HepG2 (cell line): ENCODE data around the gene PRIMPOL. TPM values are rescaled to one million over a fixed set of nuclear protein-coding genes. Genes with fewer than 3 reads are reported as not detected.
A peak's percentile ranks its signal among the peaks of the same experiment; 100 is the strongest.

Source experiments
- ATAC-seq: fragments of 200-7000 bp; cut with Tn5 transposase; 3 replicates; pipeline ENCODE4 v1.9.1; 2020; ENCODE audit warnings: mild to moderate bottlenecking, moderate library complexity
- BruUV-seq: library from RNA; stranded (reverse); fragments of 400-500 nt; replicated peaks from 2 replicates; lab custom pipeline; 2021; lab: Mats Ljungman, UMichigan
- CTCF ChIA-PET: fragments of 300-600 bp; formaldehyde crosslinking; extraction: SDS; loops from one replicate; lab custom pipeline; 2021; ENCODE audit warnings: low total read pairs, inconsistent platforms, low intra/inter-chr PET ratio; lab: Yijun Ruan, JAX
- POLR2A ChIA-PET: fragments of 350-600 bp; sonication (Branson Sonifier 250); formaldehyde crosslinking; loops from one replicate; lab custom pipeline; 2020; ENCODE audit warnings: antibody characterized with exemption, inconsistent platforms; lab: Yijun Ruan, JAX
- DNase-seq: peaks from one replicate; pipeline ENCODE4 v3.0.0-alpha.2; 2015; ENCODE audit warnings: low spot score
- FAIRE-seq: peaks from 3 replicates; lab custom pipeline; 2011; peaks lifted over from hg19 to GRCh38; lab: Jason Lieb, UNC
- H2AFZ ChIP-seq: one replicate; pipeline ENCODE4 v1.6.1; 2011; ENCODE audit warnings: low read length, inconsistent platforms
- H3K27ac ChIP-seq: fragments of 300-600 bp; 3 replicates; pipeline ENCODE4 v1.8.0; 2011; ENCODE audit warnings: mixed run types, mild to moderate bottlenecking, mixed read lengths, low read length, inconsistent platforms; ENCODE audit not compliant: insufficient read depth; ENCODE audit errors: extremely low read length
- H3K27me3 ChIP-seq, 2 experiments: fragments of 200-600 bp in 1 of 2; 2 replicates in 1 of 2; 3 replicates in 1 of 2; pipeline versions ENCODE4 v1.6.0 to v1.8.0; 2011; ENCODE audit warnings: low read length in 2 of 2, mild to moderate bottlenecking in 2 of 2, moderate library complexity in 2 of 2, inconsistent platforms in 1 of 2; ENCODE audit not compliant: insufficient read depth in 2 of 2, control insufficient read depth in 1 of 2
- H3K36me3 ChIP-seq, 2 experiments: fragments of 200-600 bp in 1 of 2; replicated peaks in 1 of 2; 2 replicates in 1 of 2; 3 replicates in 1 of 2; pipeline versions ENCODE4 v1.5.1 to v1.8.0; 2011; ENCODE audit warnings: low read length in 2 of 2, inconsistent platforms in 1 of 2; ENCODE audit not compliant: insufficient read depth in 2 of 2, control insufficient read depth in 1 of 2
- H3K4me1 ChIP-seq: 2 replicates; pipeline ENCODE4 v1.5.1; 2012; ENCODE audit warnings: low read length, inconsistent platforms; ENCODE audit not compliant: insufficient read depth
- H3K4me2 ChIP-seq: 2 replicates; pipeline ENCODE4 v1.6.0; 2011; ENCODE audit warnings: low read depth, low read length, inconsistent platforms
- H3K4me3 ChIP-seq, 3 experiments: fragments of 200-600 bp in 1 of 3; sonication (generic), shearing (Covaris generic) in 1 of 3; replicated peaks in 1 of 3; 2 replicates each; pipeline ENCODE4 v1.5.1; 2011 to 2016; ENCODE audit warnings: low read length in 3 of 3, inconsistent platforms in 2 of 3, low read depth in 2 of 3, mild to moderate bottlenecking in 2 of 3, control low read depth in 1 of 3, mixed read lengths in 1 of 3; ENCODE audit not compliant: insufficient read depth in 1 of 3
- H3K79me2 ChIP-seq: one replicate; pipeline ENCODE4 v1.6.1; 2011; ENCODE audit warnings: low read length, inconsistent platforms; ENCODE audit not compliant: insufficient read depth
- H3K9ac ChIP-seq: 2 replicates; pipeline ENCODE4 v1.6.0; 2011; ENCODE audit warnings: mild to moderate bottlenecking, low read depth, low read length, inconsistent platforms; ENCODE audit not compliant: insufficient read depth
- H3K9me3 ChIP-seq: 2 replicates; pipeline ENCODE4 v1.5.1; 2012; ENCODE audit warnings: mild to moderate bottlenecking, low read length
- H4K20me1 ChIP-seq: 2 replicates; pipeline ENCODE4 v1.6.0; 2011; ENCODE audit warnings: inconsistent platforms, mild to moderate bottlenecking, low read length, moderate library complexity; ENCODE audit not compliant: insufficient read depth
- ZBTB33 ChIP-seq: sonication (generic); formaldehyde crosslinking; IDR thresholded peaks from 2 replicates; pipeline ENCODE4 v1.4.0; 2020; ENCODE audit warnings: missing genetic modification reagents
- ZNF280D ChIP-seq: sonication (generic); formaldehyde crosslinking; IDR thresholded peaks from 2 replicates; pipeline ENCODE4 v1.5.1; 2020; ENCODE audit warnings: mild to moderate bottlenecking, missing genetic modification reagents
- ZNF7 ChIP-seq: IDR thresholded peaks from 2 replicates; pipeline ENCODE4 v1.6.1; 2016; ENCODE audit warnings: missing biosample characterization, missing genetic modification reagents
- WGBS: methylation state at CpG from one replicate; pipeline ENCODE4 v1.1.6; 2017; ENCODE audit warnings: low lambda C conversion rate; 5-methylcytosine and 5-hydroxymethylcytosine counted together
- in situ Hi-C: cut with HindIII; loops from 2 replicates; pipeline ENCODE4 v1.10.0; 2017; ENCODE audit warnings: low pct_unique_long_range_greater_than_20kb; ENCODE audit not compliant: extremely low pct_ligation_motif_present
- intact Hi-C: fragments of 100-400 bp; cut with micrococcal nuclease; formaldehyde crosslinking; loops from one replicate; pipeline ENCODE4 v1.10.0; 2022; ENCODE audit not compliant: unreplicated experiment
- polyA plus RNA-seq, 8 experiments: library from polyadenylated mRNA; depleted of rRNA in 3 of 8; stranded (reverse) in 7 of 8; unstranded in 1 of 8; fragments of >200 nt; fragmentation: Illumina TruSeq in 4 of 8; extraction: Trizol in 4 of 8; gene quantifications; 2 replicates each; pipeline versions ENCODE4 v1.2.1 to v1.2.3, GENCODE V29; 2011 to 2016; ENCODE audit warnings: low read depth in 4 of 8, missing spikeins in 1 of 8, mixed read lengths in 1 of 8; ENCODE audit not compliant: insufficient read depth in 1 of 8
- total RNA-seq, 5 experiments: library from RNA; depleted of rRNA; stranded (reverse); fragments of >200 nt; fragmentation: Illumina TruSeq; extraction: Trizol; gene quantifications; 2 replicates each; pipeline ENCODE4 v1.2.3, GENCODE V29; 2016; ENCODE audit warnings: low read depth in 1 of 5

PRIMPOL gene
- total and polyA plus RNA-seq, 2 of the 13 experiments (the other 11 are each of a cell fraction or from before 2014, with no cell fraction given) = 7.3 to 11.0 TPM

- Histone ChIP-seq H3K4me2 (no peak overlapping the region), H3K27me3 (no peaks in the 10 kb centered on the region; a peak in 1 of 5 replicates), H3K27ac (no peak overlapping the region), H3K79me2 (peaks cover 82% of the 10 kb centered on the region), H3K36me3 (no peaks in the 10 kb centered on the region; a peak in 2 of 5 replicates), H2AFZ (no peak overlapping the region), H3K4me1 (peaks cover 42% of the 10 kb centered on the region), H4K20me1 (peaks cover 10% of the 10 kb centered on the region; the same call in 1 of the 2 replicates), H3K9ac (no peak overlapping the region), H3K4me3 (no peak overlapping the region), H3K9me3 (no peaks in the 10 kb centered on the region)
- TF ChIP-seq ZNF280D (no peak), ZNF7 (CRISPR knock-in tag) (peak; percentile 58), ZBTB33 (peak; percentile 45; the same call in 1 of the 2 replicates)
- ATAC-seq = no peak
- no peak for DNase-seq
- ChIA-PET POLR2A (no interaction called here), CTCF (no interaction called here)
- in situ Hi-C loops = no loop called here
- 95% methylated on average over 9 of the region's 9 CpGs for WGBS
- BruUV-seq = no TSS peak
- no peak for FAIRE-seq
- intact Hi-C loops = loop anchor here (5.0 to 10.0 kb wide), 3 partner anchors 107 to 380 kb away; partner anchors contain the start of gene IRF2
Measured at GRCh38 chr4:184644553-184645307, 4.8 kb upstream of the PRIMPOL start.
